GM12878 (cell line): ENCODE measurements around the gene EOLA1. TPM values are rescaled to one million over a fixed set of nuclear protein-coding genes. Genes with fewer than 3 reads are reported as not detected.

ENCODE experiments used
- ATAC-seq: fragments of 200-7000 bp; cut with Tn5 transposase; 3 replicates; pipeline ENCODE4 v1.9.1; 2020; ENCODE audit warnings: mild to moderate bottlenecking, moderate library complexity
- BruUV-seq: library from RNA; stranded (reverse); fragments of 400-500 nt; replicated peaks from 2 replicates; lab custom pipeline; 2021; lab: Mats Ljungman, UMichigan
- CTCF ChIA-PET: fragments of 300-600 bp; sonication (Branson Sonifier 250); formaldehyde crosslinking; extraction: SDS; loops from one replicate; lab custom pipeline; 2021; ENCODE audit warnings: inconsistent platforms; lab: Yijun Ruan, JAX
- POLR2A ChIA-PET: fragments of 350-600 bp; formaldehyde crosslinking; extraction: SDS; loops from one replicate; lab custom pipeline; 2021; ENCODE audit warnings: inconsistent platforms; lab: Charles Lee
- RAD21 ChIA-PET: fragments of 300-600 bp; sonication (Branson Sonifier 250); formaldehyde crosslinking; loops from one replicate; lab custom pipeline; 2023; ENCODE audit warnings: antibody characterized with exemption; ENCODE audit not compliant: unreplicated experiment; lab: Charles Lee
- SMC1A ChIA-PET: fragments of 300-600 bp; sonication (Branson Sonifier 250); formaldehyde crosslinking; loops from one replicate; lab custom pipeline; 2023; ENCODE audit not compliant: unreplicated experiment, uncharacterized antibody; lab: Charles Lee
- DNase-seq: peaks from one replicate; pipeline ENCODE4 v3.0.0-alpha.2; 2011; ENCODE audit warnings: low read depth, low spot score
- FAIRE-seq: peaks from 3 replicates; lab custom pipeline; 2011; peaks lifted over from hg19 to GRCh38; lab: Jason Lieb, UNC
- H2AFZ ChIP-seq: 2 replicates; pipeline ENCODE4 v1.6.0; 2011; ENCODE audit warnings: low read depth, low read length, control low read depth; ENCODE audit not compliant: control insufficient read depth
- H3K27ac ChIP-seq: 2 replicates; pipeline ENCODE4 v1.5.1; 2011; ENCODE audit warnings: control low read depth; ENCODE audit not compliant: control insufficient read depth, insufficient read depth
- H3K27me3 ChIP-seq, 2 experiments: replicated peaks in 1 of 2; 2 replicates each; pipeline versions ENCODE4 v1.6.0 to v1.6.1; 2011; ENCODE audit warnings: low read length in 1 of 2; ENCODE audit not compliant: control insufficient read depth in 2 of 2, insufficient read depth in 2 of 2
- H3K36me3 ChIP-seq, 2 experiments: 2 replicates each; pipeline ENCODE4 v1.5.1; 2011; ENCODE audit warnings: low read length in 1 of 2; ENCODE audit not compliant: control insufficient read depth in 2 of 2, insufficient read depth in 2 of 2
- H3K4me1 ChIP-seq: 2 replicates; pipeline ENCODE4 v1.6.1; 2011; ENCODE audit warnings: mild to moderate bottlenecking, low read length, moderate library complexity, mixed read lengths; ENCODE audit not compliant: control insufficient read depth, insufficient read depth
- H3K4me2 ChIP-seq: 2 replicates; pipeline ENCODE4 v1.6.0; 2011; ENCODE audit warnings: control low read depth; ENCODE audit not compliant: control insufficient read depth, insufficient read depth
- H3K4me3 ChIP-seq: fragments of 200-600 bp; sonication (generic); 2 replicates; pipeline ENCODE4 v1.5.1; 2016
- H3K79me2 ChIP-seq: 2 replicates; pipeline ENCODE4 v1.6.0; 2011; ENCODE audit warnings: low read length; ENCODE audit not compliant: control insufficient read depth, insufficient read depth
- H3K9ac ChIP-seq: 2 replicates; pipeline ENCODE4 v1.8.0; 2011; ENCODE audit warnings: low read length, control low read depth, mixed read lengths; ENCODE audit not compliant: control insufficient read depth, insufficient read depth
- H3K9me3 ChIP-seq: replicated peaks from 3 replicates; pipeline ENCODE4 v1.5.1; 2011; ENCODE audit warnings: mild to moderate bottlenecking, low read length; ENCODE audit not compliant: control insufficient read depth, insufficient read depth
- H4K20me1 ChIP-seq: 2 replicates; pipeline ENCODE4 v1.6.0; 2011; ENCODE audit not compliant: control insufficient read depth, insufficient read depth
- CBX5 ChIP-seq: sonication (generic); IDR thresholded peaks from 2 replicates; pipeline ENCODE4 v1.6.1; 2016; ENCODE audit warnings: low read depth, moderate library complexity, mild to moderate bottlenecking, inconsistent platforms
- CHD2 ChIP-seq: IDR thresholded peaks from 2 replicates; pipeline ENCODE4 v1.6.1; 2011; ENCODE audit warnings: low read depth, low read length, improper control_type of control experiment, borderline replicate concordance
- CTCF ChIP-seq, 3 experiments: IDR thresholded peaks in 2 of 3; conservative IDR thresholded peaks in 1 of 3; 2 replicates each; pipeline ENCODE4 v1.5.1; 2011; ENCODE audit warnings: low read depth in 3 of 3, low read length in 3 of 3, mild to moderate bottlenecking in 3 of 3, control low read depth in 2 of 3, moderate library complexity in 2 of 3, inconsistent platforms in 1 of 3, mixed read lengths in 1 of 3; ENCODE audit not compliant: control insufficient read depth in 2 of 3, insufficient read depth in 1 of 3; ENCODE audit errors: extremely low read depth in 1 of 3
- EZH2 ChIP-seq: IDR thresholded peaks from 2 replicates; pipeline ENCODE4 v1.6.1; 2012; ENCODE audit warnings: low read depth, mild to moderate bottlenecking, control low read depth, inconsistent platforms, low read length, borderline replicate concordance; ENCODE audit not compliant: control insufficient read depth
- HSF1 ChIP-seq: fragments of 150-350 bp; IDR thresholded peaks from 2 replicates; pipeline ENCODE4 v1.6.1; 2014; ENCODE audit warnings: mild to moderate bottlenecking, low read depth, low read length
- IKZF1 ChIP-seq: fragments of 450-650 bp; conservative IDR thresholded peaks from 2 replicates; pipeline ENCODE4 v1.6.1; 2017; ENCODE audit warnings: antibody characterized with exemption, mild to moderate bottlenecking
- JUNB ChIP-seq: IDR thresholded peaks from 2 replicates; pipeline ENCODE4 v1.6.1; 2016; ENCODE audit warnings: antibody characterized with exemption, mild to moderate bottlenecking
- KDM1A ChIP-seq: fragments of 200-600 bp; sonication (generic); IDR thresholded peaks from 2 replicates; pipeline ENCODE4 v1.6.1; 2016; ENCODE audit warnings: borderline replicate concordance
- MTA3 ChIP-seq: IDR thresholded peaks from 2 replicates; pipeline ENCODE4 v1.6.1; 2012; ENCODE audit warnings: low read length, inconsistent platforms, borderline replicate concordance
- RBBP5 ChIP-seq: fragments of 200-600 bp; sonication (generic); conservative IDR thresholded peaks from 2 replicates; pipeline ENCODE4 v1.6.1; 2016
- RFX5 ChIP-seq: IDR thresholded peaks from 2 replicates; pipeline ENCODE4 v1.6.1; 2011; ENCODE audit warnings: low read depth, low read length, improper control_type of control experiment
- TARDBP ChIP-seq: IDR thresholded peaks from 2 replicates; pipeline ENCODE4 v1.6.1; 2016; ENCODE audit warnings: borderline replicate concordance
- TCF7 ChIP-seq: IDR thresholded peaks from 2 replicates; pipeline ENCODE4 v1.6.1; 2014; ENCODE audit warnings: antibody characterized with exemption, borderline replicate concordance
- USF2 ChIP-seq: IDR thresholded peaks from 2 replicates; pipeline ENCODE4 v1.6.1; 2011; ENCODE audit warnings: low read depth, low read length, improper control_type of control experiment, borderline replicate concordance
- WGBS: methylation state at CpG from one replicate; pipeline ENCODE4 v1.1.6; 2016; ENCODE audit warnings: low lambda C conversion rate; ENCODE audit not compliant: insufficient replicate concordance, insufficient coverage; ENCODE audit errors: missing lambda C conversion rate; 5-methylcytosine and 5-hydroxymethylcytosine counted together
- in situ Hi-C: fragments of 300-500 bp; cut with MboI; formaldehyde crosslinking; loops from 9 replicates; pipeline ENCODE4 v1.14.3; 2018; ENCODE audit warnings: mixed read lengths
- intact Hi-C: fragments of 100-400 bp; cut with micrococcal nuclease; formaldehyde crosslinking; loops from one replicate; pipeline ENCODE4 v1.14.2; 2022; ENCODE audit not compliant: unreplicated experiment
- polyA plus RNA-seq, 11 experiments: library from polyadenylated mRNA; depleted of rRNA in 4 of 11; unstranded in 6 of 11; stranded (reverse) in 5 of 11; fragments of >200 nt; fragmentation: Nextera tagmentation in 4 of 11; fragmentation: Illumina TruSeq in 1 of 11; extraction: Ambion mirVana in 4 of 11; extraction: Trizol in 1 of 11; gene quantifications; 1 replicate in 1 of 11; 2 replicates in 10 of 11; pipeline versions ENCODE4 v1.2.1 to v1.2.3, GENCODE V29; 2011 to 2016; ENCODE audit warnings: inconsistent platforms in 2 of 11, missing spikeins in 2 of 11, low read depth in 1 of 11
- total RNA-seq, 4 experiments: library from RNA; depleted of rRNA in 3 of 4; stranded (reverse); fragments of >200 nt in 3 of 4; fragmentation: Illumina TruSeq in 1 of 4; extraction: Trizol in 1 of 4; gene quantifications; 2 replicates each; pipeline versions ENCODE4 v1.2.1 to v1.2.3, GENCODE V29; 2013 to 2021

The EOLA1 gene
- total and polyA plus RNA-seq, 10 of the 15 experiments (the other 5 are each of a cell fraction or from before 2014, with no cell fraction given), result 9.2 to 42.3 (median 24.3) TPM

- H3K79me2 ChIP-seq, result no peaks in the 10 kb centered on the region
- TF ChIP-seq RFX5 (no peak), HSF1 (no peak), JUNB (no peak), IKZF1 (no peak)
- H3K4me1 ChIP-seq, result peaks cover 6% of the 10 kb centered on the region
- H2AFZ ChIP-seq, result no peak overlapping the region
- in situ Hi-C loops (no loop called here), intact Hi-C loops (no loop called here)
- CTCF ChIA-PET, result interaction anchor here (1.6 kb wide), 1 partner anchor 9 kb away, joined by 4 read pairs; the partner anchor contains the start of gene IDS
- H3K9ac ChIP-seq, result no peak overlapping the region
- SMC1A ChIA-PET, result no interaction called here
- H3K27me3 ChIP-seq, result no peaks in the 10 kb centered on the region
- POLR2A ChIA-PET, result interaction anchor here (0.7 kb wide), 1 partner anchor 288 kb away, joined by 3 read pairs; no protein-coding TSS in a partner anchor
- no peak overlapping the region for H3K4me3 ChIP-seq
- BruUV-seq, result no TSS peak
- RAD21 ChIA-PET, result no interaction called here
- ATAC-seq (no peak), DNase-seq (no peak), FAIRE-seq (no peak)
- H3K4me2 ChIP-seq, result no peak overlapping the region
- no peaks in the 10 kb centered on the region; the same call in 1 of the 2 replicates for H4K20me1 ChIP-seq
- no peak overlapping the region for H3K27ac ChIP-seq
- peaks cover 5 to 10% of the 10 kb centered on the region in 2 experiments; a peak in 3 of 4 replicates for H3K36me3 ChIP-seq
- WGBS, result 71% methylated on average over 5 of the region's 5 CpGs
- no peaks in the 10 kb centered on the region for H3K9me3 ChIP-seq
These were observed 45.2 kb upstream of the EOLA1 start for GRCh38 chrX:149495573-149496071.

- Histone ChIP-seq H3K9ac (no peak overlapping the region), H2AFZ (no peak overlapping the region), H3K9me3 (no peaks in the 10 kb centered on the region), H3K36me3 (peaks cover 5 to 10% of the 10 kb centered on the region in 2 experiments; a peak in 3 of 4 replicates), H3K4me1 (peaks cover 17% of the 10 kb centered on the region), H4K20me1 (no peaks in the 10 kb centered on the region; the same call in 1 of the 2 replicates), H3K27me3 (no peaks in the 10 kb centered on the region), H3K4me2 (no peak overlapping the region), H3K4me3 (no peak overlapping the region), H3K27ac (no peak overlapping the region), H3K79me2 (no peaks in the 10 kb centered on the region; the same call in 1 of the 2 replicates)
- FAIRE-seq (no peak), ATAC-seq (no peak), DNase-seq (no peak)
- BruUV-seq, result no TSS peak
- SMC1A ChIA-PET, result interaction anchor here (1.4 kb wide), 1 partner anchor 16 kb away, joined by 3 read pairs; no protein-coding TSS in a partner anchor
- CTCF ChIA-PET, result no interaction called here
- intact Hi-C loops, result no loop called here
- in situ Hi-C loops, result no loop called here
- RAD21 ChIA-PET, result no interaction called here
- POLR2A ChIA-PET, result no interaction called here
- 71% methylated on average over 1 of the region's 1 CpG for WGBS
- TF ChIP-seq KDM1A (no peak), CTCF (IDR thresholded peaks at IDR 0.05 in 2 of 3, conservative IDR thresholded peaks at IDR 0.05 in 1 of 3; ENCODE audit: control insufficient read depth in 2 of 3, extremely low read depth in 1 of 3, insufficient read depth in 1 of 3, low read depth in 3 of 3, low read length in 3 of 3) (no peak), RBBP5 (no peak), CBX5 (no peak), EZH2 (no peak), USF2 (no peak), TCF7 (no peak), CHD2 (no peak), TARDBP (no peak), MTA3 (no peak)
These were observed 43.8 kb upstream of the EOLA1 start for GRCh38 chrX:149497054-149497453.
